HUES6 (cell line): ENCODE measurements around the gene MCHR1.

Experiments
- H3K27ac ChIP-seq: 2 replicates; pipeline ENCODE4 v1.7.0; 2013; ENCODE audit warnings: low read depth, mild to moderate bottlenecking, low read length, inconsistent platforms
- H3K27me3 ChIP-seq: 2 replicates; pipeline ENCODE4 v1.6.1; 2013; ENCODE audit warnings: low read length; ENCODE audit not compliant: control insufficient read depth, insufficient read depth
- H3K36me3 ChIP-seq: 2 replicates; pipeline ENCODE4 v1.6.1; 2013; ENCODE audit warnings: low read length; ENCODE audit not compliant: control insufficient read depth, insufficient read depth
- H3K4me1 ChIP-seq: 2 replicates; pipeline ENCODE4 v1.6.1; 2013; ENCODE audit warnings: low read length; ENCODE audit not compliant: control insufficient read depth, insufficient read depth
- H3K4me3 ChIP-seq: 2 replicates; pipeline ENCODE4 v1.5.1; 2013; ENCODE audit warnings: low read depth, low read length
- H3K9ac ChIP-seq: one replicate; pipeline ENCODE4 v1.6.1; 2013; ENCODE audit warnings: mild to moderate bottlenecking, low read length
- H3K9me3 ChIP-seq: 2 replicates; pipeline ENCODE4 v1.6.1; 2013; ENCODE audit warnings: low read depth, low read length; ENCODE audit not compliant: control insufficient read depth, insufficient read depth

Gene MCHR1

DNA sequence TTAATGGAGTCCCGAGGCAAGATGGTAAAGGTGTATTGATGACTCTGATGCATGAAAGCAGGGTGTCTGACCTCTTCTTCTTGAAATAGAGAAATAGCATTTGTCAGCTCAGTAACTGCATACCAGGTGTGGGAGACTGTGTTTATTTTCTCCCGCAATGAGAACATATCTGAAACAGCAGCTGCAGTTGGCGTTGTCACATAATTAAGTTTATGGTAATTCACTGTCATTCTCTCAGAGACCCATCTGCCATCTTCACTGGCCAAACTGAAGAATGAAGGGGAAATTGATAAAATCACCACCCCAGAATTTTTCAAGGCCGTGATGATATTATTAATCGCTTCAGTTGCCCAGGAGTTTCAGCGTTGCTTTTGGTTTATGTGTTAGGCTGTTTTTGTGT is 20.1 kb upstream of the MCHR1 start:
- no peaks in the 10 kb centered on the region for H3K36me3 ChIP-seq
- no peaks in the 10 kb centered on the region for H3K9me3 ChIP-seq
- H3K4me1 ChIP-seq = peaks cover 6% of the 10 kb centered on the region; the same call in 1 of the 2 replicates
- H3K27ac ChIP-seq = no peak overlapping the region
- H3K27me3 ChIP-seq = no peaks in the 10 kb centered on the region
- H3K4me3 ChIP-seq = no peak overlapping the region
- H3K9ac ChIP-seq = no peak overlapping the region

DNA sequence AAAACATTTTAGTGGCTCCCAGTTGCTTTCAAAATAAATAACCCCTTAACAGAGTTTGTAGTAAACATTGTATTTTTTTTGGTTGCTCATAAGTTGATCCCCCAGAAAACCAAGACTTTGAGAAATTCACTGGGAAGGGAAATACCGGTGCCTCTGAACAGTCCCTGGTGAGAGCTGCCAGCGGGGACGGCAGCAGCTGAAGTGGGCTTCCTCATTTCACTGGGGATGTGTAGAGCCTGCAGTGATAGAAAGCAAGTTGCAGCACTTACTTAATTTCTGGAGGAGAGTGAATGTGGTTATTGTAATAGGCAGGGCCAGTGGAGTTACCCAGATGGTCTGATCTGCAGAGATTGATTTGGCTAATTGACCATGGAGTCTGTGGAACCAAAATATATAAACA is 18.6 kb upstream of the MCHR1 start:
- no peaks in the 10 kb centered on the region for H3K9me3 ChIP-seq
- no peaks in the 10 kb centered on the region for H3K27me3 ChIP-seq
- H3K9ac ChIP-seq = no peak overlapping the region
- H3K4me1 ChIP-seq = no peaks in the 10 kb centered on the region
- no peaks in the 10 kb centered on the region for H3K36me3 ChIP-seq
- no peak overlapping the region for H3K27ac ChIP-seq
- H3K4me3 ChIP-seq = no peak overlapping the region

DNA sequence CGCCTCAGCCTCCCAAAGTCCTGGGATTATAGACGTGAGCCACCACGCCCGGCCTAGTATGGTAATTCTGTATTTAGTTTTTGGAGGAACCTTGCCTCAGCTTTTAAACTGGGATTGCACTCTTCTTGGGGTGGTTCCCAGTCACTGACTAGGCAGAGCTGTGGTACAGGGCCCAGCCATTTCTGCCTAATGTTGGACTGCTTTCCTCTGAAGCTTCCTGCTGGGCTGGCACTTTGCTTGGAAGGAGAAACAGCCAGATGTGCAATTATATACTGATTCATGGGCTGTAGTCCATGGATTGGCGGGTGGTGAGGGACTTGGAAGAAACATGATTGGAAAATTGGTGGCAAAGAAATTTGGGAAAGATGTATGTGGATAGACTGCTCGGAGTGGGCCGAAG is 17.6 kb upstream of the MCHR1 start:
- H3K9me3 ChIP-seq = no peaks in the 10 kb centered on the region
- no peaks in the 10 kb centered on the region for H3K27me3 ChIP-seq

DNA sequence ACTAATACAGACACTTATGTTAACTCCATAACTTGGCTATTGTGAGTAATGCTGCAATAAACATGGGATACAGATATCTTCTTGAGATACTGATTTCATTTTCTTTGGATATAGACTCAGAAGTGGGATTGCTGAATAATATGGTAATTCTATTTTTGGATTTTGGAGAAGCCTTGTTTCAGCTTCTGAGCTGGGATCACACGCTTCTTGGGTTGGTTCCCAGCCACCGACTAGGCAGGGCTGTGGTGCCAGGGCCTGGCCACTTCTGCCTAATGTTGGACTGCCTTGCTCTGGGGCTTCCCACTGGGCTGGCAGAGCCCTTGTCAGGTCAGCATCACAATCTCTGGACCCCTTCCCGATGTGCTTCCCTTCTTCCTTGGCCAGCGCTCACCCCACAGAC is 14.0 kb upstream of the MCHR1 start:
- Histone ChIP-seq H3K4me3 (no peak overlapping the region), H3K9me3 (no peaks in the 10 kb centered on the region), H3K9ac (no peak overlapping the region), H3K27me3 (no peaks in the 10 kb centered on the region), H3K27ac (no peak overlapping the region), H3K4me1 (peaks cover 6% of the 10 kb centered on the region; the same call in 1 of the 2 replicates), H3K36me3 (no peaks in the 10 kb centered on the region)

More for the DNA sequence above, 17.6 kb upstream of the MCHR1 start:
- Histone ChIP-seq H3K36me3 (no peaks in the 10 kb centered on the region), H3K27ac (no peak overlapping the region), H3K4me3 (no peak overlapping the region), H3K4me1 (no peaks in the 10 kb centered on the region), H3K9ac (no peak overlapping the region)

DNA sequence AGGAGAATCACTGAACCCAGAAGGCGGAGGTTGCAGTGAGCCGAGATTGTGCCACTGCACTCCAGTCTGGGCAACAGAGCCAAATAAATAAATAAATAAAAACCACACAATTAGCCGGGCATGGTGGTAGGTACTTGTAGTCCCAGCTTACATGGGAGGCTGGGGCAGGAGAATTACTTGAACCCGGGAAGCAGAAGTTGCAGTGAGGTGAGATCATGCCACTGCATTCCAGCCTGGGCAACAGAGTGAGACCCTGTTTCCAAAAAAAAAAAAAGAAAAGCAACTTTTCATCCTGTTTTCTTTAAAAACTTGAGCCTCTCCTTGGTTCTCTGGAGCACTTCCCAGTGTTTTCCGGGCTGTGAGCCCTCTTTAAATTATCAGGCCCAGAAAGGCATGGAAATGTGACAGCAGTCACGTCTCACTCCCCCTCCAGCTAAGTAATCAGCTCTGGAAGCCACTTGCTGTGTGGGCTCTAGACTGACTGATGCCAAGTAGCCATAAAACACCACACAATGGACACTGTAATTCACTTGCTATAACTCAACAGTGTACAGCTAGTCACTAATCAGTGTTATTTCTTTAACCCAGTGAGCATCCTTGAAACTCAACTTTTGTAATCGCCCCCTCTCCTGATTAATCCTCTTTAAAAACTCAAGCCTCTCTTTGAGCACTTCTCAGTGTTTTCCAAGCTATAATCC is 13.0 kb upstream of the MCHR1 start:
- H3K27me3 ChIP-seq = no peaks in the 10 kb centered on the region
- H3K9ac ChIP-seq = no peak overlapping the region
- no peaks in the 10 kb centered on the region for H3K36me3 ChIP-seq
- peaks cover 6% of the 10 kb centered on the region; the same call in 1 of the 2 replicates for H3K4me1 ChIP-seq
- H3K27ac ChIP-seq = no peak overlapping the region
- H3K9me3 ChIP-seq = no peaks in the 10 kb centered on the region
- H3K4me3 ChIP-seq = no peak overlapping the region

DNA sequence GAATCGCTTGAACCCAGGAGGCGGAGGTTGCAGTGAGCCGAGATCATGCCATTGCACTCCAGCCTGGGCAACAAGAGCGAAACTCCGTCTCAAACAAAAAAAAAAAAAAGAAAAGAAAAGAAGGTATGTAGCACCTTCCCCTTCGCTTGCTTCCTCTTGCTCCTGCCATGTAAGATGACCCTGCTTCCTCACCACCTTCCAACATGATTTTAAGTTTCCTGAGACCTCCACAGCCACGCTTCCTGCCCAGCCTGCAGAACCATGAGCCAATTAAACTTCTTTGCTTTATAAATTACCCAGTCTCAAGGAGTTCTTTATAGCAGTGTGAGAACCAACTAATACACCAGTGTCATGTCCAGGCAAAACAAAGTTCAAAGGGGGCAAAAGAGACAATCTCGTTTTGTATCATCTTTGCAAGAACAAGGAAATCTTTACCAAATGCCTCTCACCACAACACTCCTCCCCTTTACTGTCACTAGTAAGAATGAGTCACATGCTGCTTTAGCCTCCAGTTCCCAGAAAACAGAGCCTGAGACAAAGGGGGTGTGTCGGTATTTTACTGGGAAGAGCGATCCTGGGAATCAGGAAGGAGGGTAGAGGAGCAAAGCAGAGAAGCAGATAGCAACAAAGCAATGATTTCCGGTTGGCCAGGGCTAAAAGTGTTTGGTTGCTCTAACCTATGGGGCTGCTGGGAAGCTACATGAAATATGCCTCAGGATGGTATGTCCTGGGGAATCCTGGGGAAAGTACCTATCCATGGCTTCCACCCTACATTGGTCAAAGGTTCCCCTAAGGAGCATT is 10.5 kb upstream of the MCHR1 start:
- H3K9me3 ChIP-seq = no peaks in the 10 kb centered on the region
- H3K27me3 ChIP-seq = no peaks in the 10 kb centered on the region
- no peak overlapping the region for H3K4me3 ChIP-seq
- peaks cover 6% of the 10 kb centered on the region; the same call in 1 of the 2 replicates for H3K4me1 ChIP-seq
- no peaks in the 10 kb centered on the region for H3K36me3 ChIP-seq
- H3K9ac ChIP-seq = no peak overlapping the region
- H3K27ac ChIP-seq = no peak overlapping the region

DNA sequence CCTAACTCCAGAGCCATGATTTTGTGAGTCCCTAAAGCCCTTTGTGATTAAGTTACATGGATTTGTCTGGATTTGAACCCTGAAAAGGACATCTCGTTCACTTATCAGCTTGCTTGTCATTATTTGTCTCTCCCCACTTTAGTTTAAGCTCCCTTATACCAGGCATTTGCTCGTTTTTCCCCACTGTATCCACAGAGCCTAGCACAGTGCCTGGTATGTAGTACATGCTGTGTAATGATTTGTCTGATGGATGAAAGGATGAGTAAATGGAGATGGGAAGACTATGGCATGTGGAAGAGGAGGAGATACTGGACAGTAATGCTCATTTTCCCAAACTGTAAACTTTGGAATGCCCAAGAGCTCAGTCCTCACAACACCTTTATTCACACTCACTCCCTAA is 9.2 kb upstream of the MCHR1 start:
- Histone ChIP-seq H3K36me3 (no peaks in the 10 kb centered on the region), H3K4me3 (no peak overlapping the region), H3K9ac (no peak overlapping the region), H3K4me1 (peaks cover 6% of the 10 kb centered on the region; the same call in 1 of the 2 replicates), H3K27me3 (no peaks in the 10 kb centered on the region), H3K27ac (no peak overlapping the region), H3K9me3 (no peaks in the 10 kb centered on the region)

DNA sequence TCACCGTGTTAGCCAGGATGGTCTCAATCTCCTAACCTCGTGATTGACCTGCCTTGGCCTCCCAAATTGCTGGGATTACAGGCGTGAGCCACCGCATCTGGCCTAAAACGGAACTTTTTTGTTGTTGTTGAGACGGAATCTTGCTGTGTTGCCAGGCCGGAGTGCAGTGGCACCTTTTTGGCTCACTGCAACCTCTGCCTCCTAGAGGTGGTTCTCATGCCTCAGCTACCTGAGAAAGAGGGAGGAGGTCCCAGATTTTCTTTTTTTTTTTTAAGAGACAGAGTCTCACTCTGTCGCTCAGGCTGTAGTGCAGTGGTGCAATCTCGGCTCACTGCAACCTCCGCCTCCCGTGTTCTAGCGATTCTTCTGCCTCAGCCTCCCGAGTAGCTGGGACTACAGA is 7.9 kb upstream of the MCHR1 start:
- H3K4me3 ChIP-seq = no peak overlapping the region
- H3K9ac ChIP-seq = no peak overlapping the region

DNA sequence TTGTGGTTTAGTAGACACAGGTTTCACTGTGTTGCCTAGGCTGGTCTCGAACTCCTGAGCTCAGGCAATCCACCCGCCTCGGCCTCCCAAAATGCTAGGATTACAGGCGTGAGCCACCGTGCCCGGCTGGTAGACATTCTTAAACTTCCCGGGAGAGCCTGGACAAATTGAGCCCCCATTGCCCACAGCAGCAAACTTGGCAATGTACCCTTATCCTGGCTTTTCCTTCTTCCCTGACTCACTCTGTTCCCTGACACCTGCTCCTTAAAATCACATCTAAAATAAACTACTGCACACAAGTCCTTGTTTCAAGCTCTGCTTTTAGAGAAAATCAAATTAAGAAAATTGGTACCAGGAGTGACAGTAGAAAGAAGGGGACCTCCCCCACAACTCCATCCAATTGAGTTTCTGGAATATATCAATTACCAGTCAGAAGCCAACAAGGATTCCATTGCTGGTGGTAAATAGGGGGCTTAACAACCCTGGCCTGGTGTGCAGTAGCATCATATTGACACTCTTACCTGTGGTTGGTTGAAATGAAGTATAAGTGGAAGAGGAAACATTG is 7.4 kb upstream of the MCHR1 start:
- Histone ChIP-seq H3K4me1 (peaks cover 6% of the 10 kb centered on the region; the same call in 1 of the 2 replicates), H3K9me3 (no peaks in the 10 kb centered on the region), H3K27ac (no peak overlapping the region), H3K36me3 (no peaks in the 10 kb centered on the region), H3K9ac (no peak overlapping the region), H3K27me3 (no peaks in the 10 kb centered on the region), H3K4me3 (no peak overlapping the region)

More for the DNA sequence above, 7.9 kb upstream of the MCHR1 start:
- peaks cover 6% of the 10 kb centered on the region; the same call in 1 of the 2 replicates for H3K4me1 ChIP-seq
- H3K36me3 ChIP-seq = no peaks in the 10 kb centered on the region
- H3K27ac ChIP-seq = no peak overlapping the region
- H3K27me3 ChIP-seq = no peaks in the 10 kb centered on the region
- no peaks in the 10 kb centered on the region for H3K9me3 ChIP-seq

DNA sequence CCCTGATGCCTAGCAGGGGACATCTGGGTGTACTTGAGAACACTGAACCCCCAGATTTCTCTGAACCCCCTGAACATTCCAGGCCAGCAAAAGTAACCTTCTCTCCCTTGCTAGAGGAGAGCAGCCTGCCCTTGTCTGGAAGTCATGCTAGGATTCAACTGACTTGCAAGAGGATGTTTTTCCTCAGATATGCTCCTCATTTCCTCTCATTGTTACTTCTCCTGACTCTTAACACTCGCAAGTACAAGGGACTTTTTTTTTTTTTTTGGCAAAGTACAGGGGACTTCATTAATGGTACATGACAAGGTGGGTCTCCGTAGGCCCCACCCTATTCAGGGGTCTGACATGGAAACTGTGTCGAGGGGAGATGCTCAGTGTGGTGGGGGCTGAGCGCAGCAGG is 6.3 kb upstream of the MCHR1 start:
- H3K36me3 ChIP-seq = no peaks in the 10 kb centered on the region
- no peak overlapping the region for H3K27ac ChIP-seq
- no peak overlapping the region for H3K4me3 ChIP-seq
- H3K27me3 ChIP-seq = no peaks in the 10 kb centered on the region
- no peak overlapping the region for H3K9ac ChIP-seq
- H3K9me3 ChIP-seq = no peaks in the 10 kb centered on the region
- peaks cover 6% of the 10 kb centered on the region; the same call in 1 of the 2 replicates for H3K4me1 ChIP-seq

DNA sequence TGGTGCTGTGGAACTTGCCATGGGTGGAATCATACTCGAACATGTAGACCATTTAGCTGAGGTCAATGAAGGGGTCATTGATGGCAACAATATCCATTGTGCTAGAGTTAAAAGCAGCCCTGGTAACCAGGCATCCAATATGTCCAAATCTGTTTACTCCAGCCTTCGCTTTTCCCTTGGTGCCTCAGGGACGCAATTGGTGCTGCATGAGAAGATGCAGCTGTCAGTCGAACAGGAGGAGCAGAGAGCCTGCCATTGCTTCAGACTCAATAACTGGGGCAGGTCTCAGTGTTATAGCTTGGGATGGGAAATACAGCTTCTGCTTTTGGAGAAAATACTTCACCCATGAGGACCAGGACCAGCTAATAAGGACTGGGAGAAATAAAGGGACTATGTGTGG is 5.0 kb upstream of the MCHR1 start:
- no peaks in the 10 kb centered on the region for H3K9me3 ChIP-seq
- H3K27ac ChIP-seq = no peak overlapping the region
- H3K4me1 ChIP-seq = peaks cover 9% of the 10 kb centered on the region
- H3K27me3 ChIP-seq = no peaks in the 10 kb centered on the region
- no peak overlapping the region for H3K9ac ChIP-seq
- H3K4me3 ChIP-seq = no peak overlapping the region
- no peaks in the 10 kb centered on the region for H3K36me3 ChIP-seq
